ENCODE data around the gene CCDC57. TPM values are rescaled to one million over a fixed set of nuclear protein-coding genes. Genes with fewer than 3 reads are reported as not detected.

Gene CCDC57
- total RNA-seq, 1 experiment from 2014 or later: 31.0 TPM

- no peaks in the 10 kb centered on the region for H3K9me3 ChIP-seq
- ChIA-PET POLR2A (no interaction called here), CTCF (interaction anchor here (1.7 kb wide), 1 partner anchor 29 kb away, joined by 5 read pairs; no protein-coding TSS in a partner anchor)
- peaks cover 3% of the 10 kb centered on the region for H3K36me3 ChIP-seq (ENCODE audit: control insufficient read depth, insufficient read depth, low read length)
- DNase-seq: no peak
- no peaks in the 10 kb centered on the region for H3K27me3 ChIP-seq (replicated peaks; ENCODE audit: control insufficient read depth, insufficient read depth, low read length)
- 0 out of 2 replicates have a peak, but pooled peaks cover under 1% of the 10 kb centered on the region for H3K4me1 ChIP-seq
- no peak overlapping the region for H3K4me3 ChIP-seq (ENCODE audit: low read depth, low read length)
- no peaks in the 10 kb centered on the region for H3K9me3 Mint-ChIP-seq (ENCODE audit: unreplicated experiment)
- H3K27me3 Mint-ChIP-seq (ENCODE audit: insufficient read depth, unreplicated experiment): no peaks in the 10 kb centered on the region
- H3K36me3 Mint-ChIP-seq (ENCODE audit: insufficient read depth, unreplicated experiment): peaks cover 74% of the 10 kb centered on the region
- TF ChIP-seq, protein P1, sequence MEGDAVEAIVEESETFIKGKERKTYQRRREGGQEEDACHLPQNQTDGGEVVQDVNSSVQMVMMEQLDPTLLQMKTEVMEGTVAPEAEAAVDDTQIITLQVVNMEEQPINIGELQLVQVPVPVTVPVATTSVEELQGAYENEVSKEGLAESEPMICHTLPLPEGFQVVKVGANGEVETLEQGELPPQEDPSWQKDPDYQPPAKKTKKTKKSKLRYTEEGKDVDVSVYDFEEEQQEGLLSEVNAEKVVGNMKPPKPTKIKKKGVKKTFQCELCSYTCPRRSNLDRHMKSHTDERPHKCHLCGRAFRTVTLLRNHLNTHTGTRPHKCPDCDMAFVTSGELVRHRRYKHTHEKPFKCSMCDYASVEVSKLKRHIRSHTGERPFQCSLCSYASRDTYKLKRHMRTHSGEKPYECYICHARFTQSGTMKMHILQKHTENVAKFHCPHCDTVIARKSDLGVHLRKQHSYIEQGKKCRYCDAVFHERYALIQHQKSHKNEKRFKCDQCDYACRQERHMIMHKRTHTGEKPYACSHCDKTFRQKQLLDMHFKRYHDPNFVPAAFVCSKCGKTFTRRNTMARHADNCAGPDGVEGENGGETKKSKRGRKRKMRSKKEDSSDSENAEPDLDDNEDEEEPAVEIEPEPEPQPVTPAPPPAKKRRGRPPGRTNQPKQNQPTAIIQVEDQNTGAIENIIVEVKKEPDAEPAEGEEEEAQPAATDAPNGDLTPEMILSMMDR (IDR thresholded peaks at IDR 0.05; ENCODE audit: insufficient read depth in 1 of 2, low read depth in 1 of 2, low read length in 1 of 2, severe bottlenecking in 1 of 2, unreplicated experiment in 1 of 2): no peak
- intact Hi-C loops (cut with micrococcal nuclease; ENCODE audit: unreplicated experiment): no loop called here
- no peaks in the 10 kb centered on the region for H3K4me1 Mint-ChIP-seq (ENCODE audit: low read depth, unreplicated experiment)
- no TSS peak for BruUV-seq (replicated peaks)
- no peak overlapping the region for H3K27ac Mint-ChIP-seq (ENCODE audit: unreplicated experiment)
- H3K4me3 Mint-ChIP-seq (ENCODE audit: unreplicated experiment): no peak overlapping the region
Measured at GRCh38 chr17:82059272-82060000, 153.2 kb downstream of the CCDC57 start.

DNA sequence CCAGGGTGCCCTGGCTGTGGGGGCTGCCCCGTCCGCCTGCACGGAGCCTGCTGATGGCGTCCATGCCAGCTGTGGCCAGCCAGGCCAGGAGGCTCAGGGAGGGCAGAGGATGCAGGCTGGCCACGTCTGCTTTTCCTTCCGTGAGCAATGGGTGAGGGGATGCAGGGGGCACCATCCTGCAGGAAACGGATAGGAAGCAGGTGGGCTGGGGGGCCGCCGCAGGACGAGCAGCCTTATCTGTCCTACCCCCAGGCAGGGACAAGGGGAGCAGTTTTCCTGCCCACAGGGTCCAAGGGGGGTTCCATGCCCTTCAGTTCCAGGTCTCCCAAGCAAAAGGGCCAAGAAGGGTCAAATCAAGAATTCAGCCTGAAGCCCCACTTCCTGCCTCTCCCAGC, 153.8 kb downstream of the CCDC57 start:
- Histone ChIP-seq H3K4me1 (no peaks in the 10 kb centered on the region), H3K36me3 (ENCODE audit: control insufficient read depth, insufficient read depth, low read length) (peaks cover 3% of the 10 kb centered on the region), H3K27me3 (replicated peaks; ENCODE audit: control insufficient read depth, insufficient read depth, low read length) (no peaks in the 10 kb centered on the region), H3K4me3 (ENCODE audit: low read depth, low read length) (no peak overlapping the region), H3K9me3 (no peaks in the 10 kb centered on the region)
- intact Hi-C loops (cut with micrococcal nuclease; ENCODE audit: unreplicated experiment): no loop called here
- TF ChIP-seq, protein P1 (IDR thresholded peaks at IDR 0.05; ENCODE audit: insufficient read depth in 1 of 2, low read depth in 1 of 2, low read length in 1 of 2, severe bottlenecking in 1 of 2, unreplicated experiment in 1 of 2): no peak
- Mint-ChIP-seq H3K27ac (ENCODE audit: unreplicated experiment) (no peak overlapping the region), H3K27me3 (ENCODE audit: insufficient read depth, unreplicated experiment) (no peaks in the 10 kb centered on the region), H3K36me3 (ENCODE audit: insufficient read depth, unreplicated experiment) (peaks cover 74% of the 10 kb centered on the region), H3K4me3 (ENCODE audit: unreplicated experiment) (no peak overlapping the region), H3K9me3 (ENCODE audit: unreplicated experiment) (no peaks in the 10 kb centered on the region), H3K4me1 (ENCODE audit: low read depth, unreplicated experiment) (no peaks in the 10 kb centered on the region)
- no peak for DNase-seq
- ChIA-PET CTCF (no interaction called here), POLR2A (no interaction called here)
- no TSS peak for BruUV-seq (replicated peaks)

GRCh38 chr17:82058230-82058854, 154.3 kb downstream of the CCDC57 start:
- ChIA-PET POLR2A (no interaction called here), CTCF (no interaction called here)
- Histone ChIP-seq H3K27me3 (replicated peaks; ENCODE audit: control insufficient read depth, insufficient read depth, low read length) (no peaks in the 10 kb centered on the region), H3K4me3 (ENCODE audit: low read depth, low read length) (no peak overlapping the region), H3K36me3 (ENCODE audit: control insufficient read depth, insufficient read depth, low read length) (peaks cover 1% of the 10 kb centered on the region; the same call in 1 of the 2 replicates), H3K4me1 (no peaks in the 10 kb centered on the region), H3K9me3 (no peaks in the 10 kb centered on the region)
- H3K4me1 Mint-ChIP-seq (ENCODE audit: low read depth, unreplicated experiment): no peaks in the 10 kb centered on the region
- intact Hi-C loops (cut with micrococcal nuclease; ENCODE audit: unreplicated experiment): no loop called here
- H3K4me3 Mint-ChIP-seq (ENCODE audit: unreplicated experiment): no peak overlapping the region
- H3K27me3 Mint-ChIP-seq (ENCODE audit: insufficient read depth, unreplicated experiment): no peaks in the 10 kb centered on the region
- TF ChIP-seq, protein P1 (IDR thresholded peaks at IDR 0.05; ENCODE audit: insufficient read depth in 1 of 2, low read depth in 1 of 2, low read length in 1 of 2, severe bottlenecking in 1 of 2, unreplicated experiment in 1 of 2): no peak
- peaks cover 74% of the 10 kb centered on the region for H3K36me3 Mint-ChIP-seq (ENCODE audit: insufficient read depth, unreplicated experiment)
- no peak for DNase-seq
- no peak overlapping the region for H3K27ac Mint-ChIP-seq (ENCODE audit: unreplicated experiment)
- H3K9me3 Mint-ChIP-seq (ENCODE audit: unreplicated experiment): no peaks in the 10 kb centered on the region
- BruUV-seq (replicated peaks): no TSS peak
